Measurements from ENCODE around the gene INPP4A. TPM values are rescaled to one million over a fixed set of nuclear protein-coding genes. Genes with fewer than 3 reads are reported as not detected.

INPP4A gene
- total and polyA plus RNA-seq, 3 experiments from 2014 or later = 41.0 to 61.4 (median 46.9) TPM

GRCh38 chr2:98565941-98566340 is 121.3 kb downstream of the INPP4A start:
- POLR2A ChIA-PET = no interaction called here
- Mint-ChIP-seq H3K4me1 (peaks cover 0 to 3% (median 0%) of the 10 kb centered on the region in 3 donors), H3K4me3 (no peak overlapping the region), H3K9me3 (no peaks in the 10 kb centered on the region), H3K36me3 (peaks cover 0 to 98% (median 23%) of the 10 kb centered on the region in 3 donors), H3K27me3 (no peaks in the 10 kb centered on the region), H3K27ac (peak overlapping the region in 2 of 8 donors; percentile 68 to 93)
- H3K27ac ChIP-seq (ENCODE audit: low read depth, low read length) = no peak overlapping the region
- H3K4me1 ChIP-seq (ENCODE audit: insufficient read depth, low read length) = no peaks in the 10 kb centered on the region
- H3K9me3 ChIP-seq (ENCODE audit: low read length) = no peaks in the 10 kb centered on the region
- peaks cover 71% of the 10 kb centered on the region for H3K36me3 ChIP-seq (ENCODE audit: insufficient read depth, low read length)
- no peaks in the 10 kb centered on the region for H3K27me3 ChIP-seq (ENCODE audit: insufficient read depth, low read length, poor library complexity, severe bottlenecking)
- CTCF ChIA-PET = no interaction called here
- no peak overlapping the region for H3K4me3 ChIP-seq (ENCODE audit: low read length)
- DNase-seq = no peak

- H3K4me3 ChIP-seq (ENCODE audit: low read length) = no peak overlapping the region
- H3K4me3 Mint-ChIP-seq = no peak overlapping the region
- H3K4me1 ChIP-seq (ENCODE audit: insufficient read depth, low read length) = no peaks in the 10 kb centered on the region
- H3K36me3 Mint-ChIP-seq = peaks cover 0 to 99% (median 20%) of the 10 kb centered on the region in 3 donors
- ChIA-PET CTCF (interaction anchor here (0.7 to 2.6 kb wide), 10 partner anchors 10 to 269 kb away, joined by 3 to 15 read pairs (median 3); no protein-coding TSS in a partner anchor), POLR2A (no interaction called here)
- H3K27ac ChIP-seq (ENCODE audit: low read depth, low read length) = no peak overlapping the region
- H3K4me1 Mint-ChIP-seq = no peaks in the 10 kb centered on the region
- DNase-seq = no peak
- peaks cover 73% of the 10 kb centered on the region for H3K36me3 ChIP-seq (ENCODE audit: insufficient read depth, low read length)
- no peaks in the 10 kb centered on the region for H3K9me3 ChIP-seq (ENCODE audit: low read length)
- H3K27me3 ChIP-seq (ENCODE audit: insufficient read depth, low read length, poor library complexity, severe bottlenecking) = no peaks in the 10 kb centered on the region
- no peaks in the 10 kb centered on the region for H3K9me3 Mint-ChIP-seq
- no peaks in the 10 kb centered on the region for H3K27me3 Mint-ChIP-seq
- H3K27ac Mint-ChIP-seq = peak overlapping the region in 5 of 8 donors; percentile 17 to 79 (median 51)
Observed at GRCh38 chr2:98568161-98568956, 123.7 kb downstream of the INPP4A start.

GRCh38 chr2:98569197-98569793 is 124.6 kb downstream of the INPP4A start:
- no peak overlapping the region for H3K4me3 ChIP-seq (ENCODE audit: low read length)
- Mint-ChIP-seq H3K27ac (peak overlapping the region in 7 of 8 donors; percentile 10 to 95 (median 79)), H3K4me1 (no peaks in the 10 kb centered on the region), H3K36me3 (peaks cover 0 to 98% (median 22%) of the 10 kb centered on the region in 3 donors), H3K9me3 (no peaks in the 10 kb centered on the region), H3K27me3 (no peaks in the 10 kb centered on the region), H3K4me3 (no peak overlapping the region)
- ChIA-PET POLR2A (no interaction called here), CTCF (interaction anchor here (0.7 to 2.6 kb wide), 9 partner anchors 9 to 268 kb away, joined by 3 to 15 read pairs (median 3); no protein-coding TSS in a partner anchor)
- no peaks in the 10 kb centered on the region for H3K4me1 ChIP-seq (ENCODE audit: insufficient read depth, low read length)
- H3K27ac ChIP-seq (ENCODE audit: low read depth, low read length) = no peak overlapping the region
- H3K36me3 ChIP-seq (ENCODE audit: insufficient read depth, low read length) = peaks cover 70% of the 10 kb centered on the region
- DNase-seq = peak; percentile 45 to 74 (median 61)
- H3K27me3 ChIP-seq (ENCODE audit: insufficient read depth, low read length, poor library complexity, severe bottlenecking) = no peaks in the 10 kb centered on the region
- no peaks in the 10 kb centered on the region for H3K9me3 ChIP-seq (ENCODE audit: low read length)

- peak overlapping the region in 7 of 8 donors; percentile 0 to 95 (median 79) for H3K27ac Mint-ChIP-seq
- ChIA-PET CTCF (interaction anchor here (1.2 kb wide), 1 partner anchor 13 kb away, joined by 3 read pairs; no protein-coding TSS in a partner anchor), POLR2A (no interaction called here)
- Histone ChIP-seq H3K9me3 (ENCODE audit: low read length) (no peaks in the 10 kb centered on the region), H3K36me3 (ENCODE audit: insufficient read depth, low read length) (peaks cover 68% of the 10 kb centered on the region), H3K4me3 (ENCODE audit: low read length) (no peak overlapping the region), H3K27ac (ENCODE audit: low read depth, low read length) (no peak overlapping the region), H3K27me3 (ENCODE audit: insufficient read depth, low read length, poor library complexity, severe bottlenecking) (no peaks in the 10 kb centered on the region), H3K4me1 (ENCODE audit: insufficient read depth, low read length) (no peaks in the 10 kb centered on the region)
- H3K4me3 Mint-ChIP-seq = no peak overlapping the region
- no peaks in the 10 kb centered on the region for H3K27me3 Mint-ChIP-seq
- H3K9me3 Mint-ChIP-seq = no peaks in the 10 kb centered on the region
- peaks cover 0 to 98% (median 22%) of the 10 kb centered on the region in 3 donors for H3K36me3 Mint-ChIP-seq
- no peak for DNase-seq
- no peaks in the 10 kb centered on the region for H3K4me1 Mint-ChIP-seq
Observed at GRCh38 chr2:98569915-98570314, 125.3 kb downstream of the INPP4A start.

GRCh38 chr2:98570356-98570755 is 125.7 kb downstream of the INPP4A start:
- H3K27ac ChIP-seq (ENCODE audit: low read depth, low read length) = no peak overlapping the region
- H3K9me3 ChIP-seq (ENCODE audit: low read length) = no peaks in the 10 kb centered on the region
- Mint-ChIP-seq H3K4me3 (no peak overlapping the region), H3K9me3 (no peaks in the 10 kb centered on the region), H3K27me3 (no peaks in the 10 kb centered on the region), H3K27ac (peak overlapping the region in 5 of 8 donors; percentile 17 to 93 (median 83)), H3K36me3 (peaks cover 0 to 98% (median 22%) of the 10 kb centered on the region in 3 donors), H3K4me1 (no peaks in the 10 kb centered on the region)
- no peak for DNase-seq
- H3K27me3 ChIP-seq (ENCODE audit: insufficient read depth, low read length, poor library complexity, severe bottlenecking) = no peaks in the 10 kb centered on the region
- H3K4me1 ChIP-seq (ENCODE audit: insufficient read depth, low read length) = no peaks in the 10 kb centered on the region
- H3K36me3 ChIP-seq (ENCODE audit: insufficient read depth, low read length) = peaks cover 70% of the 10 kb centered on the region
- ChIA-PET POLR2A (no interaction called here), CTCF (interaction anchor here (1.2 kb wide), 1 partner anchor 13 kb away, joined by 3 read pairs; no protein-coding TSS in a partner anchor)
- H3K4me3 ChIP-seq (ENCODE audit: low read length) = no peak overlapping the region

- no peaks in the 10 kb centered on the region for H3K4me1 Mint-ChIP-seq
- H3K27me3 ChIP-seq (ENCODE audit: insufficient read depth, low read length, poor library complexity, severe bottlenecking) = no peaks in the 10 kb centered on the region
- H3K36me3 ChIP-seq (ENCODE audit: insufficient read depth, low read length) = peaks cover 70% of the 10 kb centered on the region
- no peaks in the 10 kb centered on the region for H3K9me3 Mint-ChIP-seq
- ChIA-PET POLR2A (no interaction called here), CTCF (no interaction called here)
- H3K4me3 Mint-ChIP-seq = no peak overlapping the region
- no peaks in the 10 kb centered on the region for H3K9me3 ChIP-seq (ENCODE audit: low read length)
- no peak overlapping the region for H3K27ac ChIP-seq (ENCODE audit: low read depth, low read length)
- no peak overlapping the region for H3K4me3 ChIP-seq (ENCODE audit: low read length)
- H3K36me3 Mint-ChIP-seq = peaks cover 0 to 98% (median 25%) of the 10 kb centered on the region in 3 donors
- no peaks in the 10 kb centered on the region for H3K27me3 Mint-ChIP-seq
- H3K4me1 ChIP-seq (ENCODE audit: insufficient read depth, low read length) = no peaks in the 10 kb centered on the region
- no peak for DNase-seq
- peak overlapping the region in 4 of 8 donors; percentile 17 to 42 (median 28) for H3K27ac Mint-ChIP-seq
Observed at GRCh38 chr2:98571121-98571701, 126.6 kb downstream of the INPP4A start.

- POLR2A ChIA-PET = no interaction called here
Observed at GRCh38 chr2:98571796-98572195, 127.1 kb downstream of the INPP4A start.

More at GRCh38 chr2:98571796-98572195, 127.1 kb downstream of the INPP4A start:
- Histone ChIP-seq H3K27ac (ENCODE audit: low read depth, low read length) (no peak overlapping the region), H3K27me3 (ENCODE audit: insufficient read depth, low read length, poor library complexity, severe bottlenecking) (no peaks in the 10 kb centered on the region), H3K36me3 (ENCODE audit: insufficient read depth, low read length) (peaks cover 70% of the 10 kb centered on the region), H3K4me1 (ENCODE audit: insufficient read depth, low read length) (no peaks in the 10 kb centered on the region), H3K9me3 (ENCODE audit: low read length) (no peaks in the 10 kb centered on the region), H3K4me3 (ENCODE audit: low read length) (no peak overlapping the region)
- DNase-seq = no peak
- Mint-ChIP-seq H3K36me3 (peaks cover 0 to 98% (median 20%) of the 10 kb centered on the region in 3 donors), H3K9me3 (no peaks in the 10 kb centered on the region), H3K27ac (no peak overlapping the region), H3K27me3 (no peaks in the 10 kb centered on the region), H3K4me3 (no peak overlapping the region), H3K4me1 (no peaks in the 10 kb centered on the region)
- CTCF ChIA-PET = no interaction called here

Measured in CD8-positive, alpha-beta memory T cell (primary cell).